Caco-2 (cell line): ENCODE measurements around the gene PHF12. TPM values are rescaled to one million over a fixed set of nuclear protein-coding genes. Genes with fewer than 3 reads are reported as not detected.
"Not testable (repeated sequence)": the region's sequence is repeated elsewhere in the genome, so short reads cannot be mapped to it uniquely, and the experiment has no call there.

Source experiments
- BruUV-seq: library from RNA; stranded (reverse); fragments of 400-500 nt; replicated peaks from 2 replicates; lab custom pipeline; 2021; lab: Mats Ljungman, UMichigan
- CTCF ChIA-PET: fragments of 300-600 bp; sonication (Branson Sonifier 250); formaldehyde crosslinking; loops from one replicate; lab custom pipeline; 2022; ENCODE audit warnings: antibody characterized with exemption; lab: Charles Lee
- POLR2A ChIA-PET: fragments of 300-600 bp; sonication (Branson Sonifier 250); formaldehyde crosslinking; loops from one replicate; lab custom pipeline; 2022; ENCODE audit warnings: antibody characterized with exemption; lab: Charles Lee
- DNase-seq, 2 experiments: peaks; one replicate each; pipeline versions ENCODE4 v3.0.0 to v3.0.0-alpha.2; 2020 to 2022
- H3K27me3 ChIP-seq: replicated peaks from 2 replicates; pipeline ENCODE4 v1.6.0; 2011; ENCODE audit warnings: low read length; ENCODE audit not compliant: control insufficient read depth, insufficient read depth
- H3K36me3 ChIP-seq: 2 replicates; pipeline ENCODE4 v1.5.1; 2011; ENCODE audit warnings: low read length; ENCODE audit not compliant: control insufficient read depth, insufficient read depth
- H3K4me1 ChIP-seq: fragments of 250-450 bp; sonication (Bioruptor Pico); 2 replicates; pipeline ENCODE4 v1.5.1; 2020; ENCODE audit warnings: mild to moderate bottlenecking
- H3K4me3 ChIP-seq: 2 replicates; pipeline ENCODE4 v1.5.1; 2011; ENCODE audit warnings: low read depth, mild to moderate bottlenecking, control low read depth, low read length
- H3K9me3 ChIP-seq: fragments of 250-450 bp; sonication (Bioruptor Pico); 2 replicates; pipeline ENCODE4 v1.5.1; 2020; ENCODE audit warnings: mild to moderate bottlenecking, moderate library complexity
- H3K27ac Mint-ChIP-seq: one replicate; pipeline ENCODE4 v1.8.0; 2022; ENCODE audit warnings: mixed read lengths; ENCODE audit not compliant: unreplicated experiment
- H3K27me3 Mint-ChIP-seq: one replicate; pipeline ENCODE4 v1.8.0; 2022; ENCODE audit warnings: mixed read lengths; ENCODE audit not compliant: insufficient read depth, unreplicated experiment
- H3K36me3 Mint-ChIP-seq: one replicate; pipeline ENCODE4 v1.8.0; 2022; ENCODE audit warnings: mild to moderate bottlenecking, mixed read lengths; ENCODE audit not compliant: insufficient read depth, unreplicated experiment
- H3K4me1 Mint-ChIP-seq: one replicate; pipeline ENCODE4 v1.8.0; 2022; ENCODE audit warnings: low read depth, mixed read lengths; ENCODE audit not compliant: unreplicated experiment
- H3K4me3 Mint-ChIP-seq: one replicate; pipeline ENCODE4 v1.8.0; 2022; ENCODE audit warnings: mild to moderate bottlenecking, moderate library complexity, mixed read lengths; ENCODE audit not compliant: unreplicated experiment
- H3K9me3 Mint-ChIP-seq: one replicate; pipeline ENCODE4 v1.8.0; 2022; ENCODE audit warnings: mixed read lengths; ENCODE audit not compliant: unreplicated experiment
- intact Hi-C: fragments of 100-400 bp; cut with micrococcal nuclease; formaldehyde crosslinking; loops from one replicate; pipeline ENCODE4 v1.10.0; 2022; ENCODE audit not compliant: unreplicated experiment
- total RNA-seq: library from RNA; stranded (reverse); gene quantifications from 2 replicates; pipeline ENCODE4 v1.2.3, GENCODE V29; 2022
- TF ChIP-seq, protein P1 (sequence below), 2 experiments: fragments of 200-600 bp in 1 of 2; IDR thresholded peaks; 1 replicate in 1 of 2; 2 replicates in 1 of 2; pipeline versions ENCODE4 v1.5.1 to v1.8.0; 2011 to 2022; ENCODE audit warnings: antibody characterized with exemption in 1 of 2, control low read depth in 1 of 2, inconsistent platforms in 1 of 2, low read depth in 1 of 2, low read length in 1 of 2, mild to moderate bottlenecking in 1 of 2, moderate library complexity in 1 of 2; ENCODE audit not compliant: insufficient read depth in 1 of 2, severe bottlenecking in 1 of 2, unreplicated experiment in 1 of 2

PHF12 gene
- total RNA-seq, 1 experiment from 2014 or later: 49.9 TPM

DNA sequence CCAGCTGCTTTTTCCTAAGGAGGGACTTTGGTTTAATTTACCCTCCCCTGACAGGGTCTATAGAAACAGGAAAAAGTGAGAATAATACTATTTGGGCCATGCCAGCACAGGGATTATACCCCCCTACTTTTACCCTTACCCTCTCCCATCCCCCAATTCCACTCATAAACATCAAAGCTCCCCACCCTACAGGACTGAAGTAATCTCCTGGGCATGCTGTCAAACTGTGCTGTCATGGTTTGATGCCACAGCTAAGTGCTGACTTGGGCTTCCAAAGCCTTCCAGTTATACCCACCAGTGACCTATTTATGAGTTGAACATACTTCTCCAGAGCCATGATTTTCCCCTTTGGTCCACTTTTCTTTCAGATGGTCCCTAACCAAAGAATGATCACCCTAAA, 12.8 kb downstream of the PHF12 start:
- no peak for DNase-seq
- Histone ChIP-seq H3K27me3 (no peaks in the 10 kb centered on the region), H3K4me3 (no peak overlapping the region), H3K36me3 (peaks cover 2% of the 10 kb centered on the region; the same call in 1 of the 2 replicates), H3K4me1 (peaks cover 15% of the 10 kb centered on the region), H3K9me3 (no peaks in the 10 kb centered on the region)
- intact Hi-C loops: no loop called here
- no peaks in the 10 kb centered on the region for H3K9me3 Mint-ChIP-seq
- no peaks in the 10 kb centered on the region for H3K27me3 Mint-ChIP-seq
- peaks cover 21% of the 10 kb centered on the region for H3K4me1 Mint-ChIP-seq
- H3K36me3 Mint-ChIP-seq: peaks cover 14% of the 10 kb centered on the region
- H3K4me3 Mint-ChIP-seq: no peak overlapping the region
- ChIA-PET POLR2A (no interaction called here), CTCF (interaction anchor here (1.4 kb wide), 1 partner anchor 13 kb away, joined by 3 read pairs; the partner anchor contains the start of gene PHF12)
- TF ChIP-seq, protein P1, sequence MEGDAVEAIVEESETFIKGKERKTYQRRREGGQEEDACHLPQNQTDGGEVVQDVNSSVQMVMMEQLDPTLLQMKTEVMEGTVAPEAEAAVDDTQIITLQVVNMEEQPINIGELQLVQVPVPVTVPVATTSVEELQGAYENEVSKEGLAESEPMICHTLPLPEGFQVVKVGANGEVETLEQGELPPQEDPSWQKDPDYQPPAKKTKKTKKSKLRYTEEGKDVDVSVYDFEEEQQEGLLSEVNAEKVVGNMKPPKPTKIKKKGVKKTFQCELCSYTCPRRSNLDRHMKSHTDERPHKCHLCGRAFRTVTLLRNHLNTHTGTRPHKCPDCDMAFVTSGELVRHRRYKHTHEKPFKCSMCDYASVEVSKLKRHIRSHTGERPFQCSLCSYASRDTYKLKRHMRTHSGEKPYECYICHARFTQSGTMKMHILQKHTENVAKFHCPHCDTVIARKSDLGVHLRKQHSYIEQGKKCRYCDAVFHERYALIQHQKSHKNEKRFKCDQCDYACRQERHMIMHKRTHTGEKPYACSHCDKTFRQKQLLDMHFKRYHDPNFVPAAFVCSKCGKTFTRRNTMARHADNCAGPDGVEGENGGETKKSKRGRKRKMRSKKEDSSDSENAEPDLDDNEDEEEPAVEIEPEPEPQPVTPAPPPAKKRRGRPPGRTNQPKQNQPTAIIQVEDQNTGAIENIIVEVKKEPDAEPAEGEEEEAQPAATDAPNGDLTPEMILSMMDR (IDR thresholded peaks at IDR 0.05; ENCODE audit: insufficient read depth in 1 of 2, low read depth in 1 of 2, low read length in 1 of 2, severe bottlenecking in 1 of 2, unreplicated experiment in 1 of 2): no peak
- H3K27ac Mint-ChIP-seq: no peak overlapping the region
- BruUV-seq: no TSS peak

DNA sequence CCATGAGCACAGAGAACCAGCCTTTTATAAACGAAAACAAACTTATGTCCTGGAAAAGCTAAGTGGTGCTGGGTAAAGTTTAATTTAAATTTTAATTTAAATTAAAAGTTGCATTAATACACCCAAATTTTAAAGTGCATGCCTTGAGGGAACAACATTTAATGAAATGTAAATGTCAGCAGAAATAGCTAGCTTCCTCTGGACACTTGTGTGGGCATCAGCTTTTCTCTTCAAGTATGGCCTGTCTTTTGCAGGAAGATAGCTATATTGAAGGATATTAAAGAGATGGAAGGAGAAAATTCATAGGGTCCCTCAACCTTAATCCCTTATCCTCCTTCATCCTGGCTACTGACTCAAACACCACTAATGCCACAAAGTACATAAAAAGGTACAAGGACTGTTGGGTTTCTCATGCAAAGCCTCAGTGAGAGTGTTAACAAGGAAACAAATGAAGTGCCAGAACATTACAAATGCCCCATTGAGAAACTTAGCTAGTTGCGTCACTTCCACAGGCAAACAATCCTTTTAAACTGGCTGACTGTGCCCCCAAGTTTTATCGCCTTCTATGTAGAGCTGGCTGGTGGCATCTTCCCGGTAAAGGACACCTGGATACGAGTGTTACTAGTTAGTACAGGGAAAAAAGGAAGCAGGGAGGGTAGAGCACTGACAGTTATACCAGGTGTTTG, 14.1 kb downstream of the PHF12 start:
- ChIA-PET CTCF (interaction anchor here (0.6 to 1.2 kb wide), 2 partner anchors 16 to 155 kb away, joined by 3 to 5 read pairs; no protein-coding TSS in a partner anchor), POLR2A (interaction anchor here (0.6 to 0.7 kb wide), 2 partner anchors 14 to 48 kb away, joined by 4 read pairs; partner anchors contain the start of gene PHF12)
- H3K27me3 Mint-ChIP-seq: no peaks in the 10 kb centered on the region
- peaks cover 21% of the 10 kb centered on the region for H3K4me1 Mint-ChIP-seq
- intact Hi-C loops: no loop called here
- no TSS peak for BruUV-seq
- TF ChIP-seq, protein P1 (IDR thresholded peaks at IDR 0.05; ENCODE audit: insufficient read depth in 1 of 2, low read depth in 1 of 2, low read length in 1 of 2, severe bottlenecking in 1 of 2, unreplicated experiment in 1 of 2): no peak
- Histone ChIP-seq H3K9me3 (no peaks in the 10 kb centered on the region), H3K4me3 (no peak overlapping the region), H3K27me3 (no peaks in the 10 kb centered on the region), H3K4me1 (peaks cover 15% of the 10 kb centered on the region), H3K36me3 (peaks cover 2% of the 10 kb centered on the region; the same call in 1 of the 2 replicates)
- H3K4me3 Mint-ChIP-seq: no peak overlapping the region
- no peaks in the 10 kb centered on the region for H3K9me3 Mint-ChIP-seq
- H3K27ac Mint-ChIP-seq: no peak overlapping the region
- H3K36me3 Mint-ChIP-seq: peaks cover 5% of the 10 kb centered on the region
- peak in 1 of 2 experiments; percentile 17 for DNase-seq

DNA sequence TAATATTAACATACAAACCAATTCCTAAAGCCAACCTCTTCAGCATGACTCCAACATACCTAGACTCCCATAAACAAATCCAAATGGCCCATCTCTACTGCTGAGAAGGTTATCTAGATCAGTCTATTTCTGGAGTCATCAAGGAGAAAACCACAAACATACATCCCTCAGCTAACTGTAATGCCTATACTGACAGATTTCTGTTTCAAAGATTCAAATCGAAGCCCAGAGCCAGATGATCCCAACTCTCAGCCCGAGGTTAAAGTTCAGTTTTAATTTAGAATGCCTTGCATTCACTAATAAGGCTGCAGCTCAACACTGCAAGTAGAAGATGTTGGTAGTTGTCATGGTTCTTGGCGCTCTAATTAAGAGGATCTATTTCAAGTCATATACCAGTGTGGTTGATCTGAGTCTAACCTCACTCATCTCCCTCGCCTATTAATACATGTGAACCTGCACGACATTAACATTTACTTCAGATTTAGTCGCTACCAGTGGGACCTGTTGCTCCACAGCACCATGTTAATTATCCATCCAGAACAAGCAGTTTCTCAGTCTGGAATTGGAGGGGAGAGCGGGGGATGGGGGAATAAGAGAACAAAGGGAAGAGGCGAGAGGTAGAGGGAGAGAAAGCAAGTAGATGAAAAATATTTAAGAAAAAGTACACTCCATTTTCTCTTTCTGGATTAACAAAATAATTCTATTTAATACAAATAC, 15.4 kb downstream of the PHF12 start:
- CTCF ChIA-PET: no interaction called here
- no TSS peak for BruUV-seq
- intact Hi-C loops: no loop called here
- no peak overlapping the region for H3K27ac Mint-ChIP-seq
- Histone ChIP-seq H3K4me3 (no peak overlapping the region), H3K9me3 (no peaks in the 10 kb centered on the region), H3K4me1 (peaks cover 15% of the 10 kb centered on the region), H3K27me3 (no peaks in the 10 kb centered on the region), H3K36me3 (no peaks in the 10 kb centered on the region)
- no peak overlapping the region for H3K4me3 Mint-ChIP-seq
- H3K36me3 Mint-ChIP-seq: peaks cover under 1% of the 10 kb centered on the region
- peaks cover 21% of the 10 kb centered on the region for H3K4me1 Mint-ChIP-seq
- DNase-seq: no peak
- POLR2A ChIA-PET: no interaction called here
- TF ChIP-seq, protein P1 (IDR thresholded peaks at IDR 0.05; ENCODE audit: insufficient read depth in 1 of 2, low read depth in 1 of 2, low read length in 1 of 2, severe bottlenecking in 1 of 2, unreplicated experiment in 1 of 2): no peak
- no peaks in the 10 kb centered on the region for H3K9me3 Mint-ChIP-seq
- H3K27me3 Mint-ChIP-seq: no peaks in the 10 kb centered on the region

DNA sequence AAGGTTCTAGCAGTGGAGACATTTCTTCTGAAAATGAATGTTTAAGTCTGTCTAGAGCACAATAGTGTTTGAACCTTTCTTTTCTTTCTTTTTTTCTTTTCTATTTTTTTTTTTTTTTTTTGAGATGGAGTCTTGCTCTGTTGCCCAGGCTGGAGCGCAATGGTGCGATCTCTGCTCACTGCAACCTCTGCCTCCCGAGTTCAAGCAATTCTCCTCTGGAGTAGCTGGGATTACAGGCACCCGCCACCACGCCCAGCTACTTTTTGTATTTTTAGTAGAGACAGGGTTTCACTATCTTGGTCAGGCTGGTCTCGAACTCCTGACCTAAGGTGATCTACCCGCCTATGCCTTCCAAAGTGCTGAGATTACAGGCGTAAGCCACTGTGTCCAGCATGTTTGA, 16.8 kb downstream of the PHF12 start:
- CTCF ChIA-PET: interaction anchor here (0.7 kb wide), 1 partner anchor 14 kb away, joined by 7 read pairs; no protein-coding TSS in a partner anchor
- H3K9me3 ChIP-seq, BruUV-seq, H3K27ac Mint-ChIP-seq, H3K4me3 Mint-ChIP-seq, H3K27me3 Mint-ChIP-seq, H3K9me3 Mint-ChIP-seq, intact Hi-C loops, H3K36me3 ChIP-seq, H3K36me3 Mint-ChIP-seq, POLR2A ChIA-PET, H3K4me3 ChIP-seq, H3K27me3 ChIP-seq, DNase-seq: not testable (repeated sequence)
- H3K4me1 Mint-ChIP-seq: peaks cover 21% of the 10 kb centered on the region
- H3K4me1 ChIP-seq: peaks cover 15% of the 10 kb centered on the region
